Measurements from ENCODE around the gene PCDHB3.
A peak's percentile ranks its signal among the peaks of the same experiment; 100 is the strongest.
"Not testable (repeated sequence)": the region's sequence is repeated elsewhere in the genome, so short reads cannot be mapped to it uniquely, and the experiment has no call there.

The PCDHB3 gene

GRCh38 chr5:141101059-141101458 is 786 bp downstream of the PCDHB3 start:
- H3K36me3 ChIP-seq (ENCODE audit: control insufficient read depth, insufficient read depth, low read length), result 0 out of 2 replicates have a peak, but pooled peaks cover 3% of the 10 kb centered on the region
- no peak overlapping the region for H3K27ac ChIP-seq (ENCODE audit: low read depth, low read length)
- H3K27me3 ChIP-seq (ENCODE audit: control insufficient read depth, insufficient read depth, low read length), result no peaks in the 10 kb centered on the region
- H3K9me3 ChIP-seq (ENCODE audit: control insufficient read depth, insufficient read depth, low read length), result 0 out of 2 replicates have a peak, but pooled peaks cover 3% of the 10 kb centered on the region
- H3K4me1 ChIP-seq (ENCODE audit: control insufficient read depth, insufficient read depth, low read length), result no peaks in the 10 kb centered on the region
- H3K9ac ChIP-seq (ENCODE audit: low read depth, low read length), result no peak overlapping the region
- no peak overlapping the region for H3K4me3 ChIP-seq (ENCODE audit: low read depth, low read length)

- H3K4me3 ChIP-seq (ENCODE audit: low read depth, low read length); H3K4me1 ChIP-seq (ENCODE audit: control insufficient read depth, insufficient read depth, low read length); H3K9me3 ChIP-seq (ENCODE audit: control insufficient read depth, insufficient read depth, low read length); H3K27ac ChIP-seq (ENCODE audit: low read depth, low read length); H3K9ac ChIP-seq (ENCODE audit: low read depth, low read length); H3K36me3 ChIP-seq (ENCODE audit: control insufficient read depth, insufficient read depth, low read length); H3K27me3 ChIP-seq (ENCODE audit: control insufficient read depth, insufficient read depth, low read length): not testable (repeated sequence)
Measured at GRCh38 chr5:141102070-141102469, 1.8 kb downstream of the PCDHB3 start.

GRCh38 chr5:141102471-141102870 is 2.2 kb downstream of the PCDHB3 start:
- H3K36me3 ChIP-seq (ENCODE audit: control insufficient read depth, insufficient read depth, low read length); H3K27ac ChIP-seq (ENCODE audit: low read depth, low read length); H3K4me1 ChIP-seq (ENCODE audit: control insufficient read depth, insufficient read depth, low read length); H3K27me3 ChIP-seq (ENCODE audit: control insufficient read depth, insufficient read depth, low read length); H3K9me3 ChIP-seq (ENCODE audit: control insufficient read depth, insufficient read depth, low read length); H3K9ac ChIP-seq (ENCODE audit: low read depth, low read length); H3K4me3 ChIP-seq (ENCODE audit: low read depth, low read length): not testable (repeated sequence)

- Histone ChIP-seq H3K36me3 (ENCODE audit: control insufficient read depth, insufficient read depth, low read length) (no peaks in the 10 kb centered on the region), H3K9ac (ENCODE audit: low read depth, low read length) (no peak overlapping the region), H3K27ac (ENCODE audit: low read depth, low read length) (no peak overlapping the region), H3K9me3 (ENCODE audit: control insufficient read depth, insufficient read depth, low read length) (peaks cover 3% of the 10 kb centered on the region; the same call in 1 of the 2 replicates), H3K4me1 (ENCODE audit: control insufficient read depth, insufficient read depth, low read length) (no peaks in the 10 kb centered on the region), H3K27me3 (ENCODE audit: control insufficient read depth, insufficient read depth, low read length) (no peaks in the 10 kb centered on the region), H3K4me3 (ENCODE audit: low read depth, low read length) (no peak overlapping the region)
Measured at GRCh38 chr5:141105350-141105749, 5.1 kb downstream of the PCDHB3 start.

GRCh38 chr5:141119250-141119649 is 19.0 kb downstream of the PCDHB3 start:
- Histone ChIP-seq H3K4me3 (ENCODE audit: low read depth, low read length) (no peak overlapping the region), H3K27me3 (ENCODE audit: control insufficient read depth, insufficient read depth, low read length) (no peaks in the 10 kb centered on the region), H3K4me1 (ENCODE audit: control insufficient read depth, insufficient read depth, low read length) (no peaks in the 10 kb centered on the region), H3K27ac (ENCODE audit: low read depth, low read length) (no peak overlapping the region), H3K9me3 (ENCODE audit: control insufficient read depth, insufficient read depth, low read length) (peaks cover 14% of the 10 kb centered on the region), H3K9ac (ENCODE audit: low read depth, low read length) (no peak overlapping the region), H3K36me3 (ENCODE audit: control insufficient read depth, insufficient read depth, low read length) (no peaks in the 10 kb centered on the region)

- H3K36me3 ChIP-seq (ENCODE audit: control insufficient read depth, insufficient read depth, low read length), result no peaks in the 10 kb centered on the region
- no peak within 1 kb of the TSS for H3K9ac ChIP-seq (ENCODE audit: low read depth, low read length)
- no peaks in the 10 kb centered on the region for H3K27me3 ChIP-seq (ENCODE audit: control insufficient read depth, insufficient read depth, low read length)
- 0 out of 2 replicates have a peak within 1 kb of the TSS, but pooled peaks have one; percentile 30 for H3K4me3 ChIP-seq (ENCODE audit: low read depth, low read length)
- no peaks in the 10 kb centered on the region for H3K4me1 ChIP-seq (ENCODE audit: control insufficient read depth, insufficient read depth, low read length)
- H3K27ac ChIP-seq (ENCODE audit: low read depth, low read length), result no peak within 1 kb of the TSS
- H3K9me3 ChIP-seq (ENCODE audit: control insufficient read depth, insufficient read depth, low read length), result peaks cover 4% of the 10 kb centered on the region
Measured at GRCh38 chr5:141121563-141121962, 21.3 kb downstream of the PCDHB3 start, which contains the start of gene PCDHB4. Gene PCDHB4 (plus strand): TSS chr5:141121818. CDS start chr5:141121999, 181 bp downstream.

GRCh38 chr5:141121985-141122384 is 21.7 kb downstream of the PCDHB3 start:
- H3K4me3 ChIP-seq (ENCODE audit: low read depth, low read length), result 0 out of 2 replicates have a peak overlapping the region, but pooled peaks have one; percentile 30
- no peaks in the 10 kb centered on the region for H3K36me3 ChIP-seq (ENCODE audit: control insufficient read depth, insufficient read depth, low read length)
- no peak overlapping the region for H3K9ac ChIP-seq (ENCODE audit: low read depth, low read length)
- H3K27me3 ChIP-seq (ENCODE audit: control insufficient read depth, insufficient read depth, low read length), result no peaks in the 10 kb centered on the region
- H3K27ac ChIP-seq (ENCODE audit: low read depth, low read length), result no peak overlapping the region
- no peaks in the 10 kb centered on the region for H3K9me3 ChIP-seq (ENCODE audit: control insufficient read depth, insufficient read depth, low read length)
- no peaks in the 10 kb centered on the region for H3K4me1 ChIP-seq (ENCODE audit: control insufficient read depth, insufficient read depth, low read length)

GRCh38 chr5:141123396-141124135 is 23.3 kb downstream of the PCDHB3 start:
- H3K4me1 ChIP-seq (ENCODE audit: control insufficient read depth, insufficient read depth, low read length); H3K9me3 ChIP-seq (ENCODE audit: control insufficient read depth, insufficient read depth, low read length); H3K27me3 ChIP-seq (ENCODE audit: control insufficient read depth, insufficient read depth, low read length); H3K36me3 ChIP-seq (ENCODE audit: control insufficient read depth, insufficient read depth, low read length); H3K27ac ChIP-seq (ENCODE audit: low read depth, low read length); H3K9ac ChIP-seq (ENCODE audit: low read depth, low read length); H3K4me3 ChIP-seq (ENCODE audit: low read depth, low read length): not testable (repeated sequence)

GRCh38 chr5:141127305-141127704 is 27.0 kb downstream of the PCDHB3 start:
- H3K36me3 ChIP-seq (ENCODE audit: control insufficient read depth, insufficient read depth, low read length), result no peaks in the 10 kb centered on the region
- no peak overlapping the region for H3K27ac ChIP-seq (ENCODE audit: low read depth, low read length)
- H3K9me3 ChIP-seq (ENCODE audit: control insufficient read depth, insufficient read depth, low read length), result no peaks in the 10 kb centered on the region; the same call in 1 of the 2 replicates
- H3K27me3 ChIP-seq (ENCODE audit: control insufficient read depth, insufficient read depth, low read length), result no peaks in the 10 kb centered on the region
- H3K9ac ChIP-seq (ENCODE audit: low read depth, low read length), result no peak overlapping the region
- H3K4me1 ChIP-seq (ENCODE audit: control insufficient read depth, insufficient read depth, low read length), result peaks cover 7% of the 10 kb centered on the region; the same call in 1 of the 2 replicates
- no peak overlapping the region for H3K4me3 ChIP-seq (ENCODE audit: low read depth, low read length)

- Histone ChIP-seq H3K4me3 (ENCODE audit: low read depth, low read length) (peak within 1 kb of the TSS; percentile 65), H3K9me3 (ENCODE audit: control insufficient read depth, insufficient read depth, low read length) (peaks cover 20% of the 10 kb centered on the region), H3K4me1 (ENCODE audit: control insufficient read depth, insufficient read depth, low read length) (no peaks in the 10 kb centered on the region), H3K36me3 (ENCODE audit: control insufficient read depth, insufficient read depth, low read length) (no peaks in the 10 kb centered on the region), H3K27ac (ENCODE audit: low read depth, low read length) (no peak within 1 kb of the TSS), H3K9ac (ENCODE audit: low read depth, low read length) (peak within 1 kb of the TSS; percentile 80), H3K27me3 (ENCODE audit: control insufficient read depth, insufficient read depth, low read length) (no peaks in the 10 kb centered on the region)
Measured at GRCh38 chr5:141135030-141135717, 34.9 kb downstream of the PCDHB3 start, which contains the start of gene PCDHB5. Gene PCDHB5 (plus strand): TSS chr5:141135206. CDS start chr5:141135435, 229 bp downstream.

- Histone ChIP-seq H3K9ac (ENCODE audit: low read depth, low read length) (peak overlapping the region; percentile 80; the same call in 1 of the 2 replicates), H3K36me3 (ENCODE audit: control insufficient read depth, insufficient read depth, low read length) (no peaks in the 10 kb centered on the region), H3K27ac (ENCODE audit: low read depth, low read length) (no peak overlapping the region), H3K27me3 (ENCODE audit: control insufficient read depth, insufficient read depth, low read length) (no peaks in the 10 kb centered on the region), H3K9me3 (ENCODE audit: control insufficient read depth, insufficient read depth, low read length) (peaks cover 20% of the 10 kb centered on the region), H3K4me1 (ENCODE audit: control insufficient read depth, insufficient read depth, low read length) (no peaks in the 10 kb centered on the region), H3K4me3 (ENCODE audit: low read depth, low read length) (peak overlapping the region; percentile 65)
Measured at GRCh38 chr5:141135718-141136266, 35.5 kb downstream of the PCDHB3 start.

All from HUES48 (cell line).